ENCODE measurements around the gene FAM76A. TPM values are rescaled to one million over a fixed set of nuclear protein-coding genes. Genes with fewer than 3 reads are reported as not detected.
"Not testable (repeated sequence)": the region's sequence is repeated elsewhere in the genome, so short reads cannot be mapped to it uniquely, and the experiment has no call there.

FAM76A gene
- polyA plus RNA-seq: 1 to 10 TPM; 3.3 to 5.4 (median 4.3) TPM

DNA sequence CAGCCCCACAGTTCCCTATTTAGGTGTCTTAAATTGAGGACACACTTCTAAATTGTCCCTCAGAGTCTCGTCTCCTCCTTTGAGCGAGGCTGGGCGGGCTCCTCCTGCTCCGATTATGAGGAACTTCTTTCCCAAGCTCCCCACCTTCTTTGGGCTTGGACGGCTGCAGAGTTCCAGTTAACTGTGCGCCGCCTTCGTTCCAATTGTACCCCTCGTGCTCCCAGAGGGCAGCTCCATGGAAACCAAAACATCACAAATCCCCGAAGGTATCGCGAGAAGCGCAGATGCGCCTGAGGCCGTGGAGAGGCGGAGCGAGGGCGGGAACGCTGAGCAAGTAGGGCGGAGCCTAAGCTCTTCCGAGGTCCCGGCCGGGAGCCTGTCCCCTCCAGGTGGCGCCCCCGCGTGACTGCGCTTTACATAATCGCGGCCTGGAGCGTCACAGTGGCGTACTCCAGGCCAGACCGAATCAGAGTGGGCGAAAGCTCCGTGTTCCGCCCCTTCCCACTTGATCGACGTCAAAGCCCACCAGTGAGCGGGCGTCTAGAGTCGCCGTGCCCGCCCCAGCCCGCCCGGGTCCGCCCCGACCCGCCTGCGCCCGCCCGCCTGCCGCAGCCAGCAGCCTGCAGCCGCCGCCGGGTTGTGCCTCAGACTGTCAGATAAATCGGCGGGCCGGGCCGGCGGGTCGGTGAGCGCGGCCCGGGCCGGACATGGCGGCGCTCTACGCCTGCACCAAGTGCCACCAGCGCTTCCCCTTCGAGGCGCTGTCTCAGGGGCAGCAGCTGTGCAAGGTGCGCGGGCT, at the start of gene FAM76A:
Gene FAM76A, plus strand, starts transcription at position 588 of the 799 bp plus-strand sequence. Its CDS starts 120 bp downstream, at position 708.
- WGBS, 3 donors: 1 to 2% (median 2%) methylated on average over 57 to 72 of the region's 72 CpGs

DNA sequence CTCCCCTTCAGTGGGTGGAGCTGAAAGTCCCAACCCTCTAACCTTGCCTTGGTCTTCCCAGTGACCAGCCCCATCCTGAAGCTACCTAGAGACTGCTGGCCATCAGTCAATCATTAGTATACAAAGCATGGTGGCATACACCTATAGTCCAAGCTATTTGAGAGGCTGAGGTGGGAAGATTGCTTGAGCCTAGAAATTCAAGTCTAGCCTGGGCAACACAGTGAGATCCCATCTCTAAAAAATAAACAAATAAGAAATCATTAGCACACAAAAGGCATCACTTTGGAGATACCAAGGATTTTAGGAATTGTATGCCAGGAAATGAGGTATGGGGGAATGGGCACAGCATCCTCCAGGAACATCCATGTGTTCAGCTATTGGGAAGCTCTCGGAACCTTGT, 49.4 kb upstream of the FAM76A start:
- 95 to 100% (median 98%) methylated on average over 1 of the region's 1 CpG for WGBS, 3 donors
- no peak overlapping the region for H3K27ac ChIP-seq (ENCODE audit: low read depth, low read length)

More for the DNA sequence above, at the start of gene FAM76A:
- peak within 1 kb of the TSS; percentile 88 for H3K27ac ChIP-seq (ENCODE audit: low read depth, low read length)

DNA sequence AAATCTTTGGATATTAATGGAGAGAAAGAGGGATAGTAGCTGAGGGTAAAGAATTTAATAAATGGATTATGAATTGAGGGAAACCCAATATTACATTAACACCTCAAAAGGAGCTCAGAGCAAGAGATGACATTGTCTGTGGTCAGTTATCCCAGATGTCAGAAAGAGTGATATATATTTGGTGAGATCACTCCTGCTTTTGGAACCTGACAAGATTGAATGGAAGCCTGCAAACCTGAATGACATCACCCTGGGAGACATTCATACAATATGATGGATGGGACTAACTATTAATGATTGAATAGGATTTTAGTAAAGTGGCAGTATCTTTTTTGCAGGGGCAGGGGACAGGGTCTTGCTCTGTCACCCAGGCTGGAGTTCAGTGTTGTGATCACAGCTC, 47.0 kb upstream of the FAM76A start:
- no peak overlapping the region for H3K27ac ChIP-seq (ENCODE audit: low read depth, low read length)

DNA sequence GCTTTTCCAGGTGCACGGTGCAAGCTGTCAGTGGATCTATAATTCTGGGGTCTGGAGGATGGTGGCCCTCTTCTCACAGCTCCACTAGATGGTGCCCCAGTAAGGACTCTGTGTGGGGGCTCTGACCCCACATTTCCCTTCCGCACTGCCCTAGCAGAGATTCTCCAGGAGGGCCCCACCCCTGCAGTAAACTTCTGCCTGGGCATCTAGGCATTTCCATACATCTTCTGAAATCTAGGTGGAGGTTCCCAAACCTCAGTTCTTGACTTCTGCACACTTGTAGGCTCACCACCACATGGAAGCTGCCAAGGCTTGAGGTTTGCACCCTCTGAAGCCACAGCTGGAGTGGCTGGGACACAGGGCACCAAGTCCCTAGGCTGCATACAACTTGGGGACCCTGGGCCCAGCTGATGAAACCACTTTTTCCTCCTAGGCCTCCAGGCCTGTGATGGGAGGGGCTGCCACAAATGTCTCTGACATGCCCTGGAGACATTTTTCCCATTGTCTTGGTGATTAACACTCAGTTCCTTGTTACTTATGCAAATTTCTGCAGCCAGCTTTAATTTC, 45.5 kb upstream of the FAM76A start:
- not testable (repeated sequence) for H3K27ac ChIP-seq (ENCODE audit: low read depth, low read length)
- WGBS, 3 donors: 100% methylated on average over 2 of the region's 2 CpGs

DNA sequence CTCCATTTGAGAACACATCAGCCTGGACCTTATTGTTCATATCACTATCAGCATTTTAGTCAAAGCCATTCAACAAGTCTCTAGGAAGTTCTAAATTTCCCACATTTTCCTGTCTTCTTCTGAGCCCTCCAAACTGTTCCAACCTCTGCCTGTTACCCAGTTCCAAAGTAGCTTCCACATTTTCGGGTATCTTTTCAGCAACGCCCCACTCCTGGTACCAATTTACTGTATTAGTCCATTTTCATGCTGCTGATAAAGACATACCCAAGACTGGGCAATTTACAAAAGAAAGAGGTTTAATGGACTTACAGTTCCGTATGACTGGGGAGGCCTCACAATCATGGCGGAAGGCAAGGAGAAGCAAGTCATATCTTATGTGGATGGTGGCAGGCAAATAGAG, 44.2 kb upstream of the FAM76A start:
- H3K27ac ChIP-seq (ENCODE audit: low read depth, low read length): not testable (repeated sequence)
- 96 to 100% (median 98%) methylated on average over 4 of the region's 4 CpGs for WGBS, 3 donors

DNA sequence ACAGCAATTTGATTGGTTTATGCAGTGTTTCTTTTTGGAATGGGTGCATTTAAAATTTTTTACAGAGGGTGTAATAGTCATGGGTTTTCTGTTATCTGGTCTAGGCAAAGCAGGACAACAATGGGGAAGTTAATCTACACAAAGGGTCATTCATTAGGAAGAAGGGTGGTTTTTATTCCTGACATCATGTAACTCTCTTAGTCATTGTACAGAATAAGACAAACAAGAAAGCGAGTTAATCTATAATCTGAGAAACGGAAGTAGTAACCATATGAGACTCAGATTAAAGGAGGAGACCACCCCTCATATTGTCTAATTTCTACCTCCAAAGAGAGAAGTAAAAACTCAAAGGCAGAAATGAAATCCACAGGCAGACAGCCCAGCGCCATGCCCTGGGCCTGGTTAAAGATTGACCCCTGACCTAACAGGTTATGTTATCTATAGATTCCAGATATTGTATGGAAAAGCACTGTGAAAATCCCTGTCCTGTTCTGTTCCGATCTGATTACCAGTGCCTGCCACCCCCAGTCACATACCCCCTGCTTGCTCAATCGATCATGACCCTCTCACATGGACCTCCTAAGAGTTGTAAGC, 43.3 kb upstream of the FAM76A start:
- H3K27ac ChIP-seq (ENCODE audit: low read depth, low read length): no peak overlapping the region
- WGBS, 3 donors: 57 to 95% (median 81%) methylated on average over 5 of the region's 5 CpGs

DNA sequence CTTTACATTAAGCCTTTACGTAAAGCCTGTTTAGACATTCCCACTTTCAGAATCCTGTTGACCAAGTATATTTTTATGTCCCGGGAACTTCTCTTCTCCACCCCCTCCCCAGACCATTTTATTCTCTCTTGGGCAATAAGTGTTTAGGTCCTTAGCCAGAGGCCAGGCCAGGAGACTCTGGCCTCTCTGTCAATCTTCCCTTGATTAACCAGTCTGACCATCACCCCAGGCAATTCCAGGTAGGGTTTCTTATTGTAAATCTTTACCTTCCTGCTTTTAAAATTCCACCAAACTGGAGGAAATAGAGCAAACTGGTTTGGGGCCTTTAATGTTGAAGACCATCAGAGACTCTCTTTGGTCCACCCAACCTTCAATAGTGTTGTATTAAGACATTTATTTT, 41.6 kb upstream of the FAM76A start:
- no peak overlapping the region for H3K27ac ChIP-seq (ENCODE audit: low read depth, low read length)
- 91 to 98% (median 93%) methylated on average over 2 of the region's 2 CpGs for WGBS, 3 donors

DNA sequence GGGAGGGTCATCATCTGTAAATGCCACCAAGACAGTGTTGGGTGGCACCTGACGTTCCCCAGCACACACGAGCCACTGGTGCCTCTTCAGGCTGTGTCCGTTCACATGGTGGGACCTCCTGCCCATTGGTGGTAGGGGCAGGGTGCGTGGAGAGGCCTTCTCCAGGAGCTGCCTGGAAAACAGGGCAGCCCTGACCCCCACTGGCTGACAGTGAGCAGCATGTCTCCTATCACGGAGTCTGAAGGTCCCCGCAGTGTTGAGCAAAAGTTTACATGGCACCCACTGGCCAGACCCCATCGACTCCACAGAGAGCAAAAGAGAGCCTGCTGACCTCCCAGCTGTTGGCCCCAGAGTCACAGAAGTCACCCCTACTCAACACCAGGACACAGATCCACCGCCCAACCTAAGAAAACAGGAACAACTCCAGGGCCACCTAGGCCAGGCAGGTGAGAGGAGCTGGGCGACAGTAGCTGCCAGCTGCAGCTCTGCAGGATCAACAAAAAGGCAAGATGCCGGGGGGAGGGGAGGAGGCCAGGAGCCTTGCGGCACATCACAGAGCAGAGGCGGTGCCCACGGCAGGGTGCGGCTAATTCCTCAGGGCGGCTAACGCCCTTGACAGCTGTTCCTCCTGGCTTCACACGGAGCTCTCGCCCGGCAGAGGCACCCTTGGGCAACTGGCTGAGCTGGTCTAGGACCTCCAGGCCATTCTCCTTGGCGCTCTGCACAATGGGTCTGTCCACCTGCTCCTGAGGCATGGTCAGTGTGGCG, 39.4 kb upstream of the FAM76A start:
- no peak overlapping the region for H3K27ac ChIP-seq (ENCODE audit: low read depth, low read length)
- 76 to 83% (median 80%) methylated on average over 20 to 21 of the region's 21 CpGs for WGBS, 3 donors

DNA sequence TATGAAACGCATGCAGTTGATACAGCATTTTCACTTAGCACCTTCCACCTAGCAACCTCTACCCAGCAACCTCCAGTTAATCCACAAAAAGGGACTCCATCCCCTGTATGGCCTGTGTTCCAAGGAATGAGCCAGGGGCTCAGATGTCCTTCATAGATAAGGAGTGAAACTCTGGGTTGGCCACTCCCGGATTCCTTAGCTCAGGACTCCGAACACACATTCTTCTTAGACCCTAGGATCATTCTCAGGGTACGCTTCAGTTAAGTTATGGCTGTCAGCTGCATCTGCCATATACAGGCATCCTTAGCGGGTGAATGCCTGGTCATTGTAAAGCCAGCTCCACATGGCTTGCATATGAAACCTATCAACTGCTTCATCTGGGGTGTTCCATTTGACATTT, 37.9 kb upstream of the FAM76A start:
- H3K27ac ChIP-seq (ENCODE audit: low read depth, low read length): no peak overlapping the region
- 90 to 97% (median 95%) methylated on average over 5 of the region's 5 CpGs for WGBS, 3 donors

DNA sequence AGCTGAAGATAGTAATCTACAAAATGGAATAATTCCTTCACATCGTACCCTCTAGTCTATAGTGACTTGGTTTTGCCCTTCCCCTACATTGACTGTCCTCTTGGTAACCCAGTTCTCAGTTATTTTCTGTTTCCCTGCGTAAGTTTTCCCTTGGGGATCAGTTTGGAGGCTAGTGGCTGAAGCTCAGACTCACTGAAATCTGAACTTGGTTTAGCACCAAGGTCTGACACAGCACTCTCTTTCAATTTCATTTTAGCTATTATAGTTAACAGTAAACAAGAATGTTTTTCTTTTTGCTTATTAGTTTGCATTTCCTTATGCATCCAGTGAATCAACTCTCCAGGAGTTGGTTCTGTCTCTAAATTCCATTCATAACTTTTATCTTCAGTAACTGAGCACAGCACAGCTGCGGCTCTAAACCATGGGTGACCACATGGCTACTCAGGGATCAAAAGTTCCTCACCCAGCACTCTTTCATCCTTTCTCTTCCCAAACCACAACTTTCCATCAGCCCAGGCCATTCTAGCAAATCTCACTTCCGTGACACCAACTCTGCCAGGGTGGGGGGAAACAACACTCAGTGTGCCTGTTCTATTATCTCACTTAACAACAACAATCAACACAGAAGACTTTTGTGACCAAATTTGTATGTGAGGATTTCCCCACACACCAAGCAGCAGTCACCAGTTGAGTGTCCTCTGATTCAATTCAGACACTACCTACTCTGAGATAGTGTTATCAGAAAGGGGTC, 36.2 kb upstream of the FAM76A start:
- WGBS, 3 donors: 56 to 69% (median 56%) methylated on average over 4 of the region's 4 CpGs
- no peak overlapping the region for H3K27ac ChIP-seq (ENCODE audit: low read depth, low read length)

DNA sequence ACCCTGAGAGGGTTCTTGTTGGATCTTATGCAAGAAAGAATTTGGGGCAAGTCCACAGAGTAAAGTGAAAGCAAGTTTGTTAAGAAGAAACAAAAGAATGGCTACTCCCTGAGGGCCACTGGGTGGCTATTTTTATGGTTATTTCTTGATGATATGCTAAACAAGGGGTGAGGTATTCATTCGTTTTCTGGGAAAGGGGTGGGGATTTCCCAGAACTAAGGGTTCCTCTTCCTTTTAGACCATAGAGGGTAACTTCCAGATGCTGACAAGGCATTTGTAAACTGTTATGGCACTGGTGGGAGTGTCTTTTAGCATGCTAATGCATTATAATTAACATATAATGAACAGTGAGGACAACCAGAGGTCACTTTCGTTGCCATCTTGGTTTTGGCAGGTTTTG, 35.6 kb upstream of the FAM76A start:
- H3K27ac ChIP-seq (ENCODE audit: low read depth, low read length): no peak overlapping the region
- 52 to 59% (median 58%) methylated on average over 2 of the region's 2 CpGs for WGBS, 3 donors

DNA sequence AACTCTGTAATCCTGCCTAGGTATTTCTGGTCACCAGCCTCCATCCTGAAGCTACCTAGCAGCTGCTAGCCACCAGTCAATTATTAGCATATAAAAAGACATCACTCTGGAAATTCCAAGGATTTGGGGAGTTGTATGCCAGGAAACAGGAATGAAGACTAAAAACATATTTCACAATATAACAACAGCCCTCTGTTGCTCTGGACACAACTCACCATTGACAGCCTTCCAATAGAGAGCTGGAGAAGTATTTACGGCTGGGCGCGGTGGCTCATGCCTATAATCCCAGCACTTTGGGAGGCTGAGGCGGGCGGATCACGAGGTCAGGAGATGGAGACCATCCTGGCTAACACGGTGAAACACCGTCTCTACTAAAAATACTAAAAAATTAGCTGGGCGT, 28.9 kb upstream of the FAM76A start:
- 78 to 84% (median 82%) methylated on average over 9 of the region's 9 CpGs for WGBS, 3 donors
- not testable (repeated sequence) for H3K27ac ChIP-seq (ENCODE audit: low read depth, low read length)

DNA sequence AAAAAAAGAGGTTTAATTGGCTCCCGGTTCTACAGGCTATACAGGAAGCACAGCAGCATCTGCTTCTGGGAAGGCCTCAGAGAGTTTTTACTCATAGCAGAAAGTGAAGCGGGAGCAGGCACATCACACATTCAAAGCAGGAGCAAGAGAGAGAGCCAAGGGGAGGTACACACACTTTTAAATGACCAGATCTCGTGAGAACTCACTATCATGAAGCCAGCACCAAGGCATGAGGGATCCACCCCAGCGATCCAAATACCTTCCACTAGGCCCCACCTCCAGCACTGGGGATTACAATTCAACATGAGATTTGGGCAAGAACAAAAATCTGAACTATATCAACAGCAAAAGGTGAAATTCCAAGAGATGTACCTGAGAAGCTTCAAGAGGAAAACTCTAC, 20.8 kb upstream of the FAM76A start:
- WGBS, 3 donors: 80 to 86% (median 82%) methylated on average over 4 of the region's 4 CpGs
- no peak overlapping the region for H3K27ac ChIP-seq (ENCODE audit: low read depth, low read length)

DNA sequence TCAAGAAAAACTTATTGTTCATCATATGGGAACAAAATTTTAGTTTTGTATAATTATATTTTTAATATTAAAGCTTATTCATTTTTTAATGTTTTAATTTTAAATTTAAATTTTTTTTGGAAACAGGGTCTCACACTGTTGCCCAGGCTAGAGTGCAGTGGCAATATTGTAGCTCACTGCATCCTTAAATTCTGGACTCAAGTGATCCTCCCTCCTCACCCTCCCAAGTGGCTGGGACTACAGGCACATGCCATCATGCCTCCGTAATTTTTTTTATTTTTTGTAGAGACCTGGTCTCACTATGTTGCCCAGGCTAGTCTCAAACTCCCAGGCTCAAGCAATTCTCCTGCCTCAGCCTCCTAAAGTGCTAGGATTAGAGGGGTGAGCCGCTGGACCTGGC, 20.2 kb upstream of the FAM76A start:
- WGBS, 3 donors: 68 to 75% (median 72%) methylated on average over 2 of the region's 2 CpGs
- no peak overlapping the region for H3K27ac ChIP-seq (ENCODE audit: low read depth, low read length)

DNA sequence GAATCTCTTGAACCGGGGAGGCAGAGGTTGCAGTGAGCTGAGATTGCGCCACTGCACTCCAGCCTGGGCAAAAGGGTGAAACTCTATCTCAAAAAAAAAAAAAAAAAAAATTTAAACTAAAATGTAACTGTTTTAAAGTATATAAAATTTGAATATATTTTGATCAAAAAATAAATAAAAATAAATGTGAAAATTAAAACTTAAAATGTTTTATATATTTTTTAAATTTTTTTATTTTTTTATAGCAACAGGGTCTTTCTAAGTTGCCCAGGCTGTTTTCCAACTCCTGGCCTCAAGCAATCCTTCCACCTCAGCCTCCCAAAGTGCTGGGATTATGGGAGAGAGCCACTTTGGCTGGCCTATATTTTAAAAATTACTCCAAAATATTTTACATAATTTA, 15.2 kb upstream of the FAM76A start:
- no peak overlapping the region for H3K27ac ChIP-seq (ENCODE audit: low read depth, low read length)
- 96 to 100% (median 100%) methylated on average over 2 of the region's 2 CpGs for WGBS, 3 donors

DNA sequence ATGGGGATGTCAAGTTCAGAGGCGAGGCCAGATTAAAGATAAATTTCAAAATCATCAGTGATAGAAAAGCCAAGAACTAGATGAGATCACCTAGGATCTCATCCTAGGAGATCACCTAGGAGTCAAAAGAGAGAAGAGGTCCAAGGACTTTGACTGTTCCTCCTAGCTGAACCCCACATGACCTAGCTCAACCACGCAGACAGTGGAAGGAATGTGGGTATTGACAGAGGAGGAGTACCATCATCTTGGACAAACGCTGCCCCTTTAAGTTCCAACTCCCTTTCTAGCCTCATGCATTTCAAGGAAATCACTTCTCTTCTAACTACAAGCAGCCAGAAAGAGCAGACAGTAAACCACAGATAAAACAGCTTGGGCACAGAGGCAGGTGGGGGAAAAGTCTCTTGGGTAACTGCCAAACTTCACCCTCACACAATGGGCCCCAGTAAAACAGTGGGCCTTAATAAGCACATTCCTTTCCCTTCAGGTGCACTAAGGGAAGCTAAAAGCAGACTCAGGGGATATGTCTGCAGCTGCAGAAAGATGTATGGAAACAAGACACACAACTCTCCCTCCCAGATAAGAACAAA, 12.5 kb upstream of the FAM76A start:
- 45 to 54% (median 52%) methylated on average over 3 of the region's 3 CpGs for WGBS, 3 donors
- H3K27ac ChIP-seq (ENCODE audit: low read depth, low read length): no peak overlapping the region

DNA sequence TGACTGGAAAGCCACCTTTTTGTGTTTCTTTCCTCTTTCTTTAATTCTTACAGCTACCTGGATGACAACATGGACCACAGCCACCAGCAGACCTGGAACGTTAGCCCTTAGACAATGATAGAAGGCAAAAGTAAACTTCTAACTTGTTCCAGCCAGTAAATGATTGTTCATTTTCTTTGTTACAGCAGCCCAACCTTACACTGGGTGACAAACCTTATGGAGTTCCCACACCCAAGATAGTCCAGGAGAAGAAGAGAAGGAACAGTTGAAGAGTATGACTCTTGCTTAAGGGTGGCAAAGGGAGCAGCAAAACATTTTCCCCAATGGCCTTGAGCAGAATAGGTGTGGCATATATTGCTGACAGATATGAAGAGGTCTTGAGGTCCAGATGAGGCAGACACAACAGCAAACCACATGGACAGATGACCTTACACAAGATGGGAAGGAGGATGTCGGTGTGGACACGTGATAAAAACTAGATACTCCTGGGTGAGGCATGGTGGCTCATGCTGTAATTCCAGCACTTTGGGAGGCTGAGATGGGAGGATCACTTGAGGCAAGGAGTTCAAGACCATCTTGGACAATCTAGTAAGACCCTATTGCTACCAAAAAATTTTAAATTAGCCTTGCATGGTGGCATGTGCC, 11.8 kb upstream of the FAM76A start:
- no peak overlapping the region for H3K27ac ChIP-seq (ENCODE audit: low read depth, low read length)
- WGBS, 3 donors: 70 to 75% (median 74%) methylated on average over 3 of the region's 3 CpGs

All from adipose tissue (tissue), 3 donors.